ENCODE measurements around the gene TERB2.
"Not testable (repeated sequence)": the region's sequence is repeated elsewhere in the genome, so short reads cannot be mapped to it uniquely, and the experiment has no call there.

TERB2 gene

DNA sequence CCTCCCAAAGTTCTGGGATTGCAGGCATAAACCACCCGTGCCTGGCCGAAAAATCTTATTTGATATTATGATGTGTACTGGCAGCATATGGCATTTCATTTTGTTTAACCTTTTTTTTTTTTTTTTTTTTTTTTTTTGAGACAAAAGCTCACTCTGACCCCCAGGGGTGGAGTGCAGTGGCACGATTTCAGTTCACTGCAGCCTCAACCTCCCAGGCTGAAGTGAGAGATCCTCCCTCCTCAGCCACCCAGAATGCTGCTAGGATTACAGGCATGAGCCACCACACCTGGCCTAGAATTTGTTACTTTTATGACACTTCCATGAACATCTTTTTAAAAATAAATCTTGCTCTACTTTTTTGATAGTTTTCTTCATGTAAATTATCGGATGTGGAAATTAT, 12.0 kb downstream of the TERB2 start:
- H3K4me3 ChIP-seq (ENCODE audit: low read depth, low read length): no peak overlapping the region
- TF ChIP-seq, protein P1, sequence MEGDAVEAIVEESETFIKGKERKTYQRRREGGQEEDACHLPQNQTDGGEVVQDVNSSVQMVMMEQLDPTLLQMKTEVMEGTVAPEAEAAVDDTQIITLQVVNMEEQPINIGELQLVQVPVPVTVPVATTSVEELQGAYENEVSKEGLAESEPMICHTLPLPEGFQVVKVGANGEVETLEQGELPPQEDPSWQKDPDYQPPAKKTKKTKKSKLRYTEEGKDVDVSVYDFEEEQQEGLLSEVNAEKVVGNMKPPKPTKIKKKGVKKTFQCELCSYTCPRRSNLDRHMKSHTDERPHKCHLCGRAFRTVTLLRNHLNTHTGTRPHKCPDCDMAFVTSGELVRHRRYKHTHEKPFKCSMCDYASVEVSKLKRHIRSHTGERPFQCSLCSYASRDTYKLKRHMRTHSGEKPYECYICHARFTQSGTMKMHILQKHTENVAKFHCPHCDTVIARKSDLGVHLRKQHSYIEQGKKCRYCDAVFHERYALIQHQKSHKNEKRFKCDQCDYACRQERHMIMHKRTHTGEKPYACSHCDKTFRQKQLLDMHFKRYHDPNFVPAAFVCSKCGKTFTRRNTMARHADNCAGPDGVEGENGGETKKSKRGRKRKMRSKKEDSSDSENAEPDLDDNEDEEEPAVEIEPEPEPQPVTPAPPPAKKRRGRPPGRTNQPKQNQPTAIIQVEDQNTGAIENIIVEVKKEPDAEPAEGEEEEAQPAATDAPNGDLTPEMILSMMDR (IDR thresholded peaks at IDR 0.05; ENCODE audit: low read depth, low read length, missing control alignments): no peak
- no peaks in the 10 kb centered on the region for H3K27me3 ChIP-seq (replicated peaks)
- no peak overlapping the region for H3K27ac ChIP-seq
- in situ Hi-C loops (cut with HindIII; ENCODE audit: low pct_ligation_motif_present, low sequenced_read_pairs): no loop called here
- DNase-seq: no peak
- no peaks in the 10 kb centered on the region for H3K36me3 ChIP-seq (replicated peaks)

DNA sequence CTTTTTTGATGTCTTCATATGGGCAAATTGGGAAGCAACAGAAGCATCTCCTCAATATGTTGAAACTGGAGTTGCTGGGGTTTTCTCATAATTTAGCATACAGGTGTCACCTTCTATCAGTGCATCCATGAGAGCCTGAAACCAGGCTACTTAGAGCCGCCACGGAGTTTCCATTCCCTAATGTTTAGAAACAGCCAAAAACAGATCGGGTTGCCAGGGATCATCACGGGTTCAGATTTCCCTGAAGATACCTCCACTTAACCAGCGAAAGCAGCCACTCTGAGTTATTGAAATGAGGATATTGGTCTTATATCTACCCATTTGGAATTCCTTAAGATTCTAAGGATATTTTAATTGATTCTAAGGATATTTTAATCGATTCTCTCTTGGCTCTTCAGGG, 14.5 kb downstream of the TERB2 start:
- Histone ChIP-seq H3K27me3 (replicated peaks) (no peaks in the 10 kb centered on the region), H3K36me3 (replicated peaks) (no peaks in the 10 kb centered on the region), H3K4me3 (ENCODE audit: low read depth, low read length) (no peak overlapping the region), H3K27ac (no peak overlapping the region)
- in situ Hi-C loops (cut with HindIII; ENCODE audit: low pct_ligation_motif_present, low sequenced_read_pairs): no loop called here
- TF ChIP-seq, protein P1 (IDR thresholded peaks at IDR 0.05; ENCODE audit: low read depth, low read length, missing control alignments): no peak
- DNase-seq: no peak

DNA sequence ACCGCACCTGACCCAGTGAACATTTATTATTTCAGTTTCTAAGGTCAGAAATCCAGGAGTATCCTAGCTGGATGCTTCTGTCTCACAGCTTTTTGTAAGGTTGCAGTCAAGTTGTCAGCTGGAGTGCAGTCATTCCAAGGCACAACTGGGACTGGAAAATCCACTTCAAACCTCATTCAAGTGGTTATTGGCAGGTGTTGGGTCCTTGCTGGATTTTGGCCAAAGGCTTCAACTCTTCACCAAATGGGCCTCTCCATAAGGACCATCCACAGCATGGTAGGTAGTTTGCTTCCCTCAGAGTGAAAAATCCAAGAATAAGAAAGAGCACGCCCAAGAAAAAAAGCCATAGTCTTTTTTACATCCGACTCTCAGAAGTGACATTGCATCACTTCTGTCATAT, 19.7 kb downstream of the TERB2 start:
- H3K27me3 ChIP-seq (replicated peaks); in situ Hi-C loops (cut with HindIII; ENCODE audit: low pct_ligation_motif_present, low sequenced_read_pairs); DNase-seq; H3K4me3 ChIP-seq (ENCODE audit: low read depth, low read length); H3K36me3 ChIP-seq (replicated peaks); H3K27ac ChIP-seq: not testable (repeated sequence)

DNA sequence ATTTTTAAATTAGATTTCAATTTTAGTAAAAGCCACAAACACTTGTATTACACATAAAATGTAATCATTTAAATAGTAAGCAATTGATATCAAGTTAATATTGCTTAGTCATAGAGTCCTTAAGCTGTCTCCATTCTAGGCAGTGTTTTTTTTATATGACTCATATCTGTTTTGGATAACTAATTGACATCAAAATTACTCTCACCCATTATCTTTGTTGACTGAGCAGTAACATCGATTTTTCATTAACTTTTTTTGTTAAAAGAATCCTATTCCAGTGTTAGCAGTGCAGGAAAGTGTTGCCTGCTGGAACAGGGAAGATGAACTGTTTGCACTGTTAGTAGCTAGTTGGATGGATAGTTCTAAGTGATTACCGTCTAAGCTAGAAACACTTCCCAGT, 21.3 kb downstream of the TERB2 start:
- in situ Hi-C loops (cut with HindIII; ENCODE audit: low pct_ligation_motif_present, low sequenced_read_pairs); H3K27ac ChIP-seq; H3K36me3 ChIP-seq (replicated peaks); H3K4me3 ChIP-seq (ENCODE audit: low read depth, low read length); H3K27me3 ChIP-seq (replicated peaks); DNase-seq: not testable (repeated sequence)

- H3K4me3 ChIP-seq (ENCODE audit: low read depth, low read length); H3K36me3 ChIP-seq (replicated peaks); H3K27ac ChIP-seq; H3K27me3 ChIP-seq (replicated peaks); DNase-seq; in situ Hi-C loops (cut with HindIII; ENCODE audit: low pct_ligation_motif_present, low sequenced_read_pairs): not testable (repeated sequence)
Measured at GRCh38 chr15:44979617-44980339, 23.3 kb downstream of the TERB2 start.

DNA sequence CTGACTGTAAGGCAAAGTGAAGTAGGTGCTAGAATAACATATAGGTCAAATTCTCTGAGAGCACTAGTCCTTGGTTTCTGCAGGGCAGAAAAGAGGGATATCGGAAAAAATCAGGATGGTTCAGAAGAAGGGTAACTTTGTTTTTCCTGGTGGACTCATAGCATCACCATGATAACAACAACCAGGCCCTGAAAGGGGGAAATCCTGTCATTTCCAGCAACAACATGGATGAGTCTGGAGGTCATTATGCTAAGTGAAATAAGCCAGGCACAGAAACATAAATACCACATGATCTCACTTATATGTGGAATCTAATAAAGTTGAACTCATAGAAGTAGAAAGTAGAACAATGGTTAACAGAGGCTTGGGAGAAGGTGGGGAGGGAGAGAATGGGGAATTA, 27.7 kb downstream of the TERB2 start:
- H3K36me3 ChIP-seq (replicated peaks); DNase-seq; H3K4me3 ChIP-seq (ENCODE audit: low read depth, low read length); H3K27me3 ChIP-seq (replicated peaks); H3K27ac ChIP-seq; in situ Hi-C loops (cut with HindIII; ENCODE audit: low pct_ligation_motif_present, low sequenced_read_pairs): not testable (repeated sequence)

GRCh38 chr15:44986346-44987055, 30.0 kb downstream of the TERB2 start:
- H3K27ac ChIP-seq; H3K36me3 ChIP-seq (replicated peaks); in situ Hi-C loops (cut with HindIII; ENCODE audit: low pct_ligation_motif_present, low sequenced_read_pairs); H3K27me3 ChIP-seq (replicated peaks); H3K4me3 ChIP-seq (ENCODE audit: low read depth, low read length); DNase-seq: not testable (repeated sequence)

- H3K27ac ChIP-seq; in situ Hi-C loops (cut with HindIII; ENCODE audit: low pct_ligation_motif_present, low sequenced_read_pairs); H3K4me3 ChIP-seq (ENCODE audit: low read depth, low read length); H3K36me3 ChIP-seq (replicated peaks); DNase-seq; H3K27me3 ChIP-seq (replicated peaks): not testable (repeated sequence)
Measured at GRCh38 chr15:44987711-44988110, 31.2 kb downstream of the TERB2 start.

GRCh38 chr15:44988184-44988869, 31.8 kb downstream of the TERB2 start:
- H3K27ac ChIP-seq; in situ Hi-C loops (cut with HindIII; ENCODE audit: low pct_ligation_motif_present, low sequenced_read_pairs); H3K27me3 ChIP-seq (replicated peaks); DNase-seq; H3K36me3 ChIP-seq (replicated peaks); H3K4me3 ChIP-seq (ENCODE audit: low read depth, low read length): not testable (repeated sequence)

GRCh38 chr15:44988870-44989219, 32.4 kb downstream of the TERB2 start:
- in situ Hi-C loops (cut with HindIII; ENCODE audit: low pct_ligation_motif_present, low sequenced_read_pairs); H3K36me3 ChIP-seq (replicated peaks); H3K27ac ChIP-seq; H3K27me3 ChIP-seq (replicated peaks); H3K4me3 ChIP-seq (ENCODE audit: low read depth, low read length); DNase-seq: not testable (repeated sequence)

DNA sequence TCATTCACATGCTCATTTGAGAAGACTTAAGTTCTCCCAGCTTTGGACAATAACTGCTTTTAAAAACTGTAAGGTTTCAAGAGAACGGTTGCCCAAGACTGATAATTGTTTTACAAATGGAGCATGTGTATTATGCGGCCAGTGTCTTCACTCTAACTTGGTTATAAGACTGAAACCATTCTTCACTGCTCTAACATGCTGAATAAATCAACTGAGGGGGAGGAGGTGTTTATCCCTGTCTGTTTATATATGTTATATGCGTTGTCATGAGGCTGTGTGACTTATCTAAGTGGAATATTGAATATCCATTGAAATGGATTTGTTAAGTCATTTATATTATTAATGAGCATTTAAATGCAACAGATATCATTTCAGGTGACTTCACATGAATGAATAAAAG, 41.1 kb downstream of the TERB2 start:
- in situ Hi-C loops (cut with HindIII; ENCODE audit: low pct_ligation_motif_present, low sequenced_read_pairs); H3K27me3 ChIP-seq (replicated peaks); H3K27ac ChIP-seq; H3K36me3 ChIP-seq (replicated peaks); DNase-seq; H3K4me3 ChIP-seq (ENCODE audit: low read depth, low read length): not testable (repeated sequence)

All from brain microvascular endothelial cell (primary cell).